ENCODE data around the gene PHF21A.
A peak's percentile ranks its signal among the peaks of the same experiment; 100 is the strongest.
"Not testable (repeated sequence)": the region's sequence is repeated elsewhere in the genome, so short reads cannot be mapped to it uniquely, and the experiment has no call there.

PHF21A gene

GRCh38 chr11:45918331-45918941, 202.8 kb downstream of the PHF21A start:
- DNase-seq, result peak; percentile 81

GRCh38 chr11:45917623-45918330, 203.5 kb downstream of the PHF21A start, which contains the start of gene PEX16:
Gene PEX16 (minus strand): TSS chr11:45917877. CDS start chr11:45917811, 66 bp downstream.
- peak; percentile 98 for DNase-seq

DNA sequence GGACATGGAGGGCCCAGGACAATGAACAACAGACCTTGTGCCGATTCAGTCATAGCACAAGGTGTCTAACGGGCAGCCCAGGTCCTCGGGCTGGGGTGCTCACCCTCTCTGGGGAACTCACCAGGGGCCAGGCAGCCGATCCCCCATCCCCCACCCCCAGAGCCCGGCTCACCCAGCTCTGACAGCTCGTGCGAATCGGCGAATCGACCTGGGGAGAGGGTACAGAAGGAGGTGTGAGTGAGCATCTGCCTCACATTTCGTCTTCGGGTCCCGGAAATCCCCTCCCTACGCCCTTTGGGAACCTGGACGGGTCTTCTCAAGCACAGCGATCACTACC, 204.0 kb downstream of the PHF21A start:
- DNase-seq, result no peak

DNA sequence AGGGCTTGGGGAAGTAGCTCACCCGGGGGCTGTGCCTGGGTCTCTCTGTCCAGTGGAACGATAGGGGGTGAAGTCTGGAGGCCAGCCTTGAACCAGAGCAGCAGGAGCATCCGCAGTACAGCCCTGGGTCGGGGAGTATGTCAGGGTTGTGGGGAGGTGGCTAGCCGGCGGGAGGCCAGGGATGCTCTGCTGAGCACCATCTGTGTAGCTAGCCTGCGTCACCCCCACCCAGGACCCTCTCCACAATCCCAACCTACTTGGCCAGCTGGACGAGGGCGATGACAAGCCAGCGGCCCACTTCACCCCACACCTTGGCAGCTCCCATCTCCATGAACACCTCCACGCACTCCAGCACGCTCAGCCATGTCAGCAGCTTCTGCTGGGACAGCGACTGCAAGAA, 205.8 kb downstream of the PHF21A start:
- DNase-seq, result no peak

GRCh38 chr11:45913942-45914635, 207.2 kb downstream of the PHF21A start:
- no peak for DNase-seq

DNA sequence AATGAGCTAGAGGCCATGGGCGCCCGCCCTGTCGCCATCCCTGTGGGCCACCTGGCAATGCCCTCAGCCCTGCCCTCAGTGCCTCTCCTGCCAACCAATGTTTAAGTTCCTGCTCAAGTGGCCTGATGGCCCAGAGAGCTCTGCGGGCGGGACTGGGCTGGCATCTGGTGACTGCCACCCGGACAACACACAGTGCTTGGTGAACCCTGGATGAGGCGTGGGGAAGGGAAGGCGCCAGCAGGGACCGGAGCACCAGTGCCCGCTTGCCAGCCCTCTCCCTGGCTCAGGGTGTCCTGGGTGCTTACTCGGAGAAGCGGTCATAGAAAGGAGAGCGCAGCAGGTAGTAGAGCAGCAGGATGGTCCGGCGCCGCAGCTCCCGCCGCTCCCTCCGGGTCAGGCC, 207.7 kb downstream of the PHF21A start:
- DNase-seq, result no peak

- no peak for DNase-seq
Observed at GRCh38 chr11:45910623-45911022, 210.6 kb downstream of the PHF21A start.

DNA sequence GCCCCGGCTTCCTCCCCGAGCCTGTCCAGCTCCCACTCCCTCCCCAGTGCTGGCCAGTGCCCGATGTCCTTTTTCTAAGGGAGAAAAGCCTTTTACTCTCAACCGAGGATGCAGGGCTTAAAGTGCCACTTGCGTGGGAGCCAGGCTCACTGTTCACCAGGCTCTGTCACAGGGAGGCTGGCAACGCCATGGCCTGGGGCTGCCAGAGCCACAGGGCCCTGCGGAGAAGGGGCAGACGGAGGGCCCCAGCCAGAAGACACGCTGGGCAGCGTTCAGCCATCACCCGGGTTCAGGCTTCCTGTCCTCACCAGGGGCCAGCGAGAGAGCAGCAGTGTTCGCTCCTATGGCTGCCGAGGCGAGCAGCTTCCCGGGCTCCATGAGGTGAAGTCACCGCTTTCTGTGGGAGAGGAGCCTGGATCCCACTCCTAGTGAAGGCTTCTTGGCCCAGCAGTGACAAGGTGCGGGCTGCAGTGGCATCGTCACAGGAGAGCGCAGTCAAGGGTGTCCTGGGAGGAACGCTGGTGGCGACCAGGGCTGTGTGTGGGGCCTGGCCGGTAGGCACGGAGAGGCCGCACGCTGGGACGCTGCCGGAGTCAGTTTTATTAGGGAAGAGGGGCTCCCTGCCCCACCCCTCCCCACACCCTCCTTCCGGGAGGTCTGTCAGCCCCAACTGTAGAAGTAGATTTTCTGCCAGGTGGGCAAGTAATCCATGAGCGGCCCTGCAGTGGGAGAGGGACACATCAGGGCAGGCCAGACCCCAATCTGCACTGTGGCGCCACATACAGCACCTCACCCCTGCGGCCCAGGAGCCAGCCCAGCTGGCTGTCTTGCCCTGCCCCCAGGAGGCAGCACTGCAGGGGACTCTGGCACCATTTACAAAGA, 211.4 kb downstream of the PHF21A start:
- no peak for DNase-seq

GRCh38 chr11:45907911-45908370, 213.3 kb downstream of the PHF21A start:
- DNase-seq, result no peak

GRCh38 chr11:45906965-45907611, 214.2 kb downstream of the PHF21A start, which contains the start of gene FREY1:
Gene FREY1 (minus strand): TSS chr11:45907271. CDS start chr11:45907245, 26 bp downstream.
- no peak for DNase-seq

DNA sequence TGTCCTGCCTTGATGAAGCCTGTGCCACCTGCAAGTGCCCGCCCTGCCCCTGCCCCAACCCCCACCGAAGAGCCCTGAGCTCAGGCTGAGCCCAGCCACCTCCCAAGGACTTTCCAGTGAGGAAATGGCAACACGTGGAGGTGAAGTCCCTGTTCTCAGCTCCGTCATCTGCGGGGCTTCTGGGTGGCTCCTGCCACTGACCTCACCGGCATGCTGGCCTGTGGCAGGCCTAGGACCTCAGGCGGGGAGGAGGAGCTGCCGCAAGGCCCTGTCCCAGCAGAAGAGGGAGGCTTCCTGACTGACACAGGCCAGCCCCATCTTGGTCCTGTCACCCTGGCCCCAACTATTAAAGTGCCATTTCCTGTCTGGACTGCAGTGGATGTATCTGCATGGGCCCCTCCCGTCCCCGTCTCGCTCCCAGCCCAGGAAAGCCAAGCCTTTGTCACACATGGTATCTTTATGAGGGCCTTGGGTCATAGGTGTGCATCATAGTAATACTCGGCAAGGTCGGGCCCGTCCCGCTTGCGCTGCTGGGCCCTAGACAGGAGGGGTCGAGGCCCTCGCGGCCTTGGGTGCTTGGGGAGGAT, 215.1 kb downstream of the PHF21A start:
- DNase-seq, result no peak

DNA sequence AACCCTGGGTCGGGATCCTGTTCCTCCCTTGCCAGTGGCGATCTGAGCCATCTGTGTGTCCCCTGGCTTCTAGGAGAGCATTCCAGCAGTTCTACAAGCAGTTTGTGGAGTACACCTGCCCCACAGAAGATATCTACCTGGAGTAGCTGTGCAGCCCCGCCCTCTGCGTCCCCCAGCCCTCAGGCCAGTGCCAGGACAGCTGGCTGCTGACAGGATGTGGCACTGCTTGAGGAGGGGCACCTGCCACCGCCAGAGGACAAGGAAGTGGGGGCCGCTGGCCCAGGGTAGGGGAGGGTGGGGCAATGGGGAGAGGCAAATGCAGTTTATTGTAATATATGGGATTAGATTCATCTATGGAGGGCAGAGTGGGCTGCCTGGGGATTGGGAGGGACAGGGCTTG, 215.7 kb downstream of the PHF21A start:
- not testable (repeated sequence) for DNase-seq

DNA sequence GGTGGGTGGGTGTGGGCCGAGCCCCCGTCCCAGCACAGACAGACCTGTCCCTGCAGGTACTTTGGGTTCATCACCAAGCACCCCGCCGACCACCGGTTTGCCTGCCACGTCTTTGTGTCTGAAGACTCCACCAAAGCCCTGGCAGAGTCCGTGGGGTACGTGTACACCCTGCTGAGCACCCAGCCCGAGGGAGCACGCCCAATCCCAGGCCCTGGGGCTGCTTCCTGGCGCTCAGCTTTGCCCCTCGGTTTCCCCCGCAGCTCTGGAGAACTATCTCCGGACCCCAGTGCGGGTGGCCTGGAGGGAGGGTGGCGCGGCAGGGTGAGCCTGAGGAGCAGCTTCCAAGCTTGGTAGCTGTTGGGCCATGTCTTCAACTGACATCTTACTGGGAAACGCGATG, 216.2 kb downstream of the PHF21A start:
- DNase-seq, result no peak

GRCh38 chr11:45904309-45904915, 216.8 kb downstream of the PHF21A start:
- DNase-seq, result no peak

- DNase-seq, result no peak
Observed at GRCh38 chr11:45902452-45903380, 218.5 kb downstream of the PHF21A start.

DNA sequence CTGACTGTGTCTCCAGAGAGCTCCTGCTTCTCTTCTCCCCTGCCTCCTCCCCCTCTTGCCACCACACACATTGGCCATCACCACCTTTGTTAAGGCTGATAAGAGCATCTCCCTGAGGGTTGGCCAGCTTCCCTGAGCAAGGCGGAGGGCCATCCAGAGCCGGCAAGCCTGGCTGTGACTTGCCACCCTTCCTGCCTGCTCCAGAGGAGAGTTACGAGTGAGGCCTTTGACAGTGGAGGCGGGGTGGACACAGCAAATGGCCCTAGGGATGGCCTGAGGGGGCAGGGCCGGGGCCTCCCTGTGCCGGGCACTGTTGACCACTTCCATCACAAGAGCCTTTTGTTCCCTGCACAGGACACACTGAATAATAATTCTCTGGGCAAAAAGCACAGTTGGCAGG, 219.6 kb downstream of the PHF21A start:
- no peak for DNase-seq

GRCh38 chr11:45900916-45901617, 220.2 kb downstream of the PHF21A start:
- no peak for DNase-seq

- DNase-seq, result not testable (repeated sequence)
Observed at GRCh38 chr11:45900175-45900800, 221.0 kb downstream of the PHF21A start.

Measured in activated CD4-positive, alpha-beta T cell treated with anti-CD3 and anti-CD28 coated beads, Interleukin-2, Interleukin-6, amounts not matched to agents 100 ng/mL and 50 ng/mL, durations not matched to agents 16 hours and 8 hours (primary cell).